Measurements from ENCODE around the gene BRCA1.

BRCA1 gene

DNA sequence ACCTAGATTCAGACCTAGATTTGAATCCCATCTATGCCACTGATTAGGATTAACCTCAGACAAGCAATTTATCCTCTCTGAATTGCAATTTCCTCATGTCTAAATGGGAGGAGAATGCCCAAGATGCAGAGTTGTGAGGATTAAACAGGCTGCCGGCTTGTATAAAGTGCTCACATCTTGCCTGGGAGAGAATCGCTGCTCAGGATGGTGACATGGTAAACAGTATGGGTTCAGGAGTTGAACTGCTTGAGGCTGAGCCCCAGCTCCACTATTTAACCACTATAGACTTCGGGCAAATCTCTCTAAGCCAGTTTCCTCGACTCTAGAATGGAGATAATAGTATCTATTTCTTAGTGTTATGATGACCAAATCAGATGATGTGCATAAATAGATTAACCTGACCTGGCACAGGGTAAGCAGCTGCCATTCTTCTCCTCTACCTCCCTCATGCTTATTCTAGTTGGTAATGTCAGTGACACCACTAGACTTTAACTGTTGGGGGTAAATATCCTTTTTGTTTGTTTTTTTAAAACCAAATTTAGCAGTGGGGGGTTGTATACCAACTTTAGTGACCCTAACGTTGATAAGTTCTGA is 127.7 kb downstream of the BRCA1 start:
- peaks cover 12% of the 10 kb centered on the region; the same call in 1 of the 2 replicates for H3K4me1 ChIP-seq (ENCODE audit: control insufficient read depth, insufficient read depth, low read length)
- H3K4me3 ChIP-seq (ENCODE audit: low read depth, low read length): peak overlapping the region; percentile 99
- H3K36me3 ChIP-seq (ENCODE audit: control insufficient read depth, insufficient read depth, low read length): peaks cover 44% of the 10 kb centered on the region
- H3K27me3 ChIP-seq (ENCODE audit: control insufficient read depth, insufficient read depth, low read length): no peaks in the 10 kb centered on the region
- no peak overlapping the region for H3K9ac ChIP-seq (ENCODE audit: low read depth, low read length)
- no peaks in the 10 kb centered on the region for H3K9me3 ChIP-seq (ENCODE audit: control insufficient read depth, insufficient read depth, low read length)
- peak overlapping the region; percentile 98 for H3K27ac ChIP-seq (ENCODE audit: low read depth, low read length)

All from HUES48 (cell line).